Gastrocnemius medialis (tissue), 4 donors: ENCODE data around the gene CTIF. TPM values are rescaled to one million over a fixed set of nuclear protein-coding genes. Genes with fewer than 3 reads are reported as not detected.
A peak's percentile ranks its signal among the peaks of the same experiment; 100 is the strongest.

Experiments used
- ATAC-seq, 2 donors: fragments of 150-250 bp; one replicate each; pipeline ENCODE4 v1.9.1; 2016
- DNase-seq, 2 donors: peaks; one replicate each; pipeline ENCODE4 v3.0.0-alpha.2; 2019
- H3K27ac ChIP-seq, 4 donors: fragments of 200-600 bp; sonication (generic); 1 replicate in 1 of 4; 2 replicates in 3 of 4; pipeline ENCODE4 v1.5.1; 2016 to 2018; ENCODE audit warnings: mild to moderate bottlenecking in 2 of 4, moderate library complexity in 1 of 4
- H3K27me3 ChIP-seq, 3 donors: fragments of 200-600 bp; sonication (generic) in 2 of 3; 1 replicate in 1 of 3; 2 replicates in 2 of 3; pipeline versions ENCODE4 v1.5.1 to v1.6.0; 2016 to 2019; ENCODE audit warnings: mild to moderate bottlenecking in 1 of 3, moderate library complexity in 1 of 3
- H3K36me3 ChIP-seq, 2 donors: fragments of 200-600 bp; sonication (generic) in 1 of 2; one replicate each; pipeline ENCODE4 v1.5.1; 2017 to 2018
- H3K4me1 ChIP-seq, 2 donors: fragments of 200-600 bp; sonication (generic) in 1 of 2; one replicate each; pipeline ENCODE4 v1.5.1; 2016 to 2017; ENCODE audit warnings: mild to moderate bottlenecking in 2 of 2
- H3K4me3 ChIP-seq, 4 donors: fragments of 200-600 bp; sonication (generic) in 3 of 4; 1 replicate in 1 of 4; 2 replicates in 3 of 4; pipeline ENCODE4 v1.5.1; 2016 to 2019; ENCODE audit warnings: mild to moderate bottlenecking in 2 of 4
- H3K9me3 ChIP-seq, 3 donors: fragments of 200-600 bp; sonication (generic) in 2 of 3; 1 replicate in 1 of 3; 2 replicates in 2 of 3; pipeline ENCODE4 v1.5.1; 2016 to 2019
- CTCF ChIP-seq, 5 experiments: fragments of 450-650 bp in 3 of 5; fragments of 200-600 bp in 2 of 5; sonication (generic) in 2 of 5; IDR thresholded peaks in 4 of 5; conservative IDR thresholded peaks in 1 of 5; 1 replicate in 4 of 5; 2 replicates in 1 of 5; pipeline ENCODE4 v1.5.1; 2016 to 2019; ENCODE audit warnings: antibody characterized with exemption in 5 of 5, mild to moderate bottlenecking in 3 of 5, moderate library complexity in 3 of 5
- POLR2A ChIP-seq, 2 donors: fragments of 450-650 bp; IDR thresholded peaks; one replicate each; pipeline ENCODE4 v1.6.1; 2017; ENCODE audit warnings: antibody characterized with exemption in 2 of 2, mild to moderate bottlenecking in 2 of 2, moderate library complexity in 2 of 2
- in situ Hi-C, 4 donors: fragments of 200-750 bp; cut with MboI; loops; one replicate each; pipeline versions ENCODE4 v1.15.0 to v1.8.0; 2017; ENCODE audit warnings: low sequenced_read_pairs in 4 of 4
- intact Hi-C: fragments of 100-400 bp; cut with DNase I; formaldehyde crosslinking; loops from one replicate; pipeline ENCODE4 v1.15.1; 2023; ENCODE audit warnings: low total_unique reads
- total RNA-seq, 4 donors: library from RNA; depleted of rRNA; stranded (reverse); fragments of >200 nt; gene quantifications; one replicate each; pipeline versions ENCODE4 v1.1.0 to v1.2.3, GENCODE V29; 2016

Gene CTIF
- total RNA-seq, 4 donors from 2014 or later, result 20.2 to 35.4 (median 23.1) TPM

DNA sequence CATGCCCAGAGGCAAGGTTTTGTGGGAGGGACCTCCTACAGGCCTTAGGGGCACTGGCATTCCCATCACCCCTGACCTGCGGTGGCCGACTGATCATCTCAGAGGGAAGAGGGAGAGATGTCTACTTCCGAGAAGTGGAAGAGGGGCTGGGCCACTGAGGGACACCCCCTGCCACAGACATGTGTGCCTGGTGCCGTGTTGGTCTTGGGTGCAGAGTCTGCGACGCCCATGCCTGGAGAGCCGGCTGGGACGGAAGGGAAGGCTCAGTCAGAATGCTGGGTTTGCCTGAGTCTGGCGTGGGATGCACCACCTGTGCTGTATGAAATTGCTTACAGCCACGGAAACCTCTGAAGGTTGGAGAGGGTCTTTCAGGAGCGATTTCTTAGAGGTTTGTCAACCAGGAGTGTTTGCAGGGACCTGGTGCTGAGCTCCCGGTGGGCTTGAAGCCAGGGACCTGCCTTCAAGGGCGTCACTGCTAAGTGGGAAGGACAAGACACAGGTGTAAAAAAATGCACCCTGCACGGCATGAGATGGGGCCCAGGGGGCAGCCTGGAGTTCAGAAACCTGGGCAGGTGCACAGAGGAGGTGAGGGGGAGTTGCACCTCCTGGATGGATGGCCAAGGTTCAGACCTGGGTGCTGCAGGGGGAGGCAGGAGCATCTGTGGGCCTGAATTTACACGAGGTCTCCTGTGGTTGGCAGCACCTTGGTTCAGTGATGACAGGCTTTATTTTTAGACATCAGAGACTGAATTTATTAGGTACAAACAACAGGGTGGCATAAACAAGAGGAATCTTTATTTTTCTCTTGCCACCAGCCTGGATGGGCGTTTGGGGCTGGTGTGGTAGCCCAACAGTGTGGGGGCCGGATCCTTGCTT is 100.3 kb downstream of the CTIF start:
- H3K27ac ChIP-seq, result no peak overlapping the region
- H3K36me3 ChIP-seq, result no peaks in the 10 kb centered on the region
- intact Hi-C loops, result no loop called here
- no peaks in the 10 kb centered on the region for H3K9me3 ChIP-seq
- DNase-seq (no peak), ATAC-seq (peak in 1 of 2 donors; percentile 39)
- H3K27me3 ChIP-seq, result no peaks in the 10 kb centered on the region
- peaks cover 0 to 13% of the 10 kb centered on the region in 2 donors for H3K4me1 ChIP-seq
- no peak overlapping the region for H3K4me3 ChIP-seq
- no peak for TF ChIP-seq CTCF (IDR thresholded peaks at IDR 0.05 in 4 of 5, conservative IDR thresholded peaks at IDR 0.05 in 1 of 5)
- no peak for TF ChIP-seq POLR2A (IDR thresholded peaks at IDR 0.05)
- in situ Hi-C loops, result no loop called here

GRCh38 chr18:48639772-48640432 is 101.1 kb downstream of the CTIF start:
- peaks cover 0 to 13% of the 10 kb centered on the region in 2 donors for H3K4me1 ChIP-seq
- no peak overlapping the region for H3K27ac ChIP-seq
- H3K36me3 ChIP-seq, result no peaks in the 10 kb centered on the region
- intact Hi-C loops, result no loop called here
- no peaks in the 10 kb centered on the region for H3K9me3 ChIP-seq
- peak in 2 of 5 experiments; percentile 30 to 37 for TF ChIP-seq CTCF (IDR thresholded peaks at IDR 0.05 in 4 of 5, conservative IDR thresholded peaks at IDR 0.05 in 1 of 5)
- TF ChIP-seq POLR2A (IDR thresholded peaks at IDR 0.05), result no peak
- H3K4me3 ChIP-seq, result no peak overlapping the region
- no peak for DNase-seq
- no peak for ATAC-seq
- no peaks in the 10 kb centered on the region for H3K27me3 ChIP-seq
- in situ Hi-C loops, result no loop called here

DNA sequence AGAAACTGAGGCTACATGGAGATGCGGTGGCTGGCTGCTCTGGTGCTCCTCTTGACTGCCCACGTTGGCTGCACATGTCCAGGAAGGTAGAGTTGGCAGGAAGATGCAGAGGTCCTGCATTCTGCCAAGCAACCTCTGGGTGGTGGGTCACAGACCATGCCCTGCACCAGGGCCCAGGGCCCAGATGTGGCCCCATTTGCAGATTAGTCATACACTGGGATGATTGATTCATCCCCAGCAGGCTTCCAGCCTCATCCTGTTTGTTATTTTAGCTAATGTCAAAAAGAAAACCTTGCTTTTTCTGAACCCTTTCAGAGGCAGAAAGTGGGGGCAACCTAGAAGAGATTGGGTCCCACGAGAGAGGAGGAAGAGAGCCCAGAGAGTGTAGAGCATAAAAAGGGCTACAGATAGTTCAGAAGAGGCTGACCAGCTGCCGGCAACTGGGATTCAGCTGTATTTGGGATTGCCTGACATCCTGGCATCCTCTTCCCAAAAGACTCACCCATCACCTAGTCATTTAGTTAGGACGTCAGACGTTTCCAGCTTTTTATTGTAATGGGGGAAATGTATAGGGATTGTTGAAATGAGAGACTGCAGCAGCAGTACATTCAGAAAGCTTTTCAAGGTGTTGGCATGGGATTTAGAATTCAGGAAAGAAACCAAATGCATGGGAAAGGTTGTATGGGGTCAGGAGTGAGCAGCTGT is 101.9 kb downstream of the CTIF start:
- intact Hi-C loops (no loop called here), in situ Hi-C loops (no loop called here)
- H3K4me1 ChIP-seq, result peaks cover 0 to 13% of the 10 kb centered on the region in 2 donors
- no peaks in the 10 kb centered on the region for H3K9me3 ChIP-seq
- DNase-seq, result no peak
- H3K27me3 ChIP-seq, result no peaks in the 10 kb centered on the region
- ATAC-seq, result no peak
- H3K36me3 ChIP-seq, result no peaks in the 10 kb centered on the region
- no peak overlapping the region for H3K4me3 ChIP-seq
- TF ChIP-seq CTCF (IDR thresholded peaks at IDR 0.05 in 4 of 5, conservative IDR thresholded peaks at IDR 0.05 in 1 of 5), result no peak
- TF ChIP-seq POLR2A (IDR thresholded peaks at IDR 0.05), result no peak
- H3K27ac ChIP-seq, result no peak overlapping the region

GRCh38 chr18:48641981-48642380 is 103.2 kb downstream of the CTIF start:
- Histone ChIP-seq H3K4me3 (no peak overlapping the region), H3K4me1 (peaks cover 0 to 13% of the 10 kb centered on the region in 2 donors), H3K27me3 (no peaks in the 10 kb centered on the region), H3K9me3 (no peaks in the 10 kb centered on the region), H3K36me3 (no peaks in the 10 kb centered on the region), H3K27ac (no peak overlapping the region)
- intact Hi-C loops (no loop called here), in situ Hi-C loops (no loop called here)
- DNase-seq (no peak), ATAC-seq (no peak)
- TF ChIP-seq POLR2A (IDR thresholded peaks at IDR 0.05), result no peak
- no peak for TF ChIP-seq CTCF (IDR thresholded peaks at IDR 0.05 in 4 of 5, conservative IDR thresholded peaks at IDR 0.05 in 1 of 5)
